ENCODE results near the gene USP14. TPM values are rescaled to one million over a fixed set of nuclear protein-coding genes. Genes with fewer than 3 reads are reported as not detected.
"Not testable (repeated sequence)": the region's sequence is repeated elsewhere in the genome, so short reads cannot be mapped to it uniquely, and the experiment has no call there.

The USP14 gene
- total RNA-seq, 2 experiments from 2014 or later = 21.3 to 88.3 TPM

DNA sequence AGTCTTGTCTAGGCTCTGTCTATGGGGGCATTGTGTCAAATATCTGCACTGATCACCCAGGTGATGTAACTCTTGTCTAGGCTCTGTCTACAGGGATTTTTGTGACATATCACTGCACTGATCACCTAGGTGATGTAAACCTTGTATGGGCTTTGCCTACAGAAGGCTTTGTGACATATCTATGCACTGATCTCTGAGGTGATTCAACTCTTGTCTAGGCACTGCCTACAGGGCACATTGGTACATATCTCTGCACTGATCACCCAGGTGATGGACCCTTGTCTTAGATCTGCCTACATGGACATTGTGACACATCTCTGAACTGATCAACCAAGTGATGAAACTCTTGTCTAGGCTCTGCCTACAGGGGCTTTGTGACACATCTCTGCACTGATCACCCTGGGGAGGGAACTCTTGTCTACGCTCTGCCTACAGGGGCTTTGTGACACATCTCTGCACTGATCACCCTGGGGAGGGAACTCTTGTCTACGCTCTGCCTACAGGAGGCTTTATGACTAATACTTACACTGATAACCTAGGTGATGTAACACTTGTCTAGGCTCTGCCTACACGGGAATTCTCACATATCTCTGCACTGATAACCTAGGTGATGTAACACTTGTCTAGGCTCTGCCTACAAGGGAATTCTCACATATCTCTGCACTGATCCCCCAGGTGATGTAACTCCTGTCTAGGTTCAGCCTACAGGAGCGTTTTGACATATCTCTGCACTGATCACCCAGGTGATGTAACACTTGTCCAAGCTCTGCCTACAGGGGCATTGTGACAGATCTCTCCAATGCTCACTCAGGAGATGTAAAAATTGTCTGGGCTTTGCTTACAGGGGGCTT lies 47.8 kb upstream of the USP14 start:
- H3K79me2 ChIP-seq (ENCODE audit: insufficient read depth, low read depth, low read length); H3K4me1 ChIP-seq (ENCODE audit: insufficient read depth, low read length, poor library complexity, severe bottlenecking); POLR2A ChIA-PET; BruUV-seq (replicated peaks); H3K4me3 ChIP-seq (ENCODE audit: low read depth, low read length, poor library complexity, severe bottlenecking); DNase-seq (ENCODE audit: low spot score); H3K4me2 ChIP-seq (ENCODE audit: low read length); H3K27ac ChIP-seq (ENCODE audit: low read depth, low read length, poor library complexity, severe bottlenecking); H2AFZ ChIP-seq (ENCODE audit: low read length); H3K9me3 ChIP-seq (ENCODE audit: low read length); H3K36me3 ChIP-seq (ENCODE audit: insufficient read depth, low read length); H4K20me1 ChIP-seq (ENCODE audit: insufficient read depth, low read length); CTCF ChIA-PET (ENCODE audit: unreplicated experiment); H3K9me2 ChIP-seq (ENCODE audit: insufficient read depth, low read length); intact Hi-C loops (cut with micrococcal nuclease; ENCODE audit: unreplicated experiment): not testable (repeated sequence)

DNA sequence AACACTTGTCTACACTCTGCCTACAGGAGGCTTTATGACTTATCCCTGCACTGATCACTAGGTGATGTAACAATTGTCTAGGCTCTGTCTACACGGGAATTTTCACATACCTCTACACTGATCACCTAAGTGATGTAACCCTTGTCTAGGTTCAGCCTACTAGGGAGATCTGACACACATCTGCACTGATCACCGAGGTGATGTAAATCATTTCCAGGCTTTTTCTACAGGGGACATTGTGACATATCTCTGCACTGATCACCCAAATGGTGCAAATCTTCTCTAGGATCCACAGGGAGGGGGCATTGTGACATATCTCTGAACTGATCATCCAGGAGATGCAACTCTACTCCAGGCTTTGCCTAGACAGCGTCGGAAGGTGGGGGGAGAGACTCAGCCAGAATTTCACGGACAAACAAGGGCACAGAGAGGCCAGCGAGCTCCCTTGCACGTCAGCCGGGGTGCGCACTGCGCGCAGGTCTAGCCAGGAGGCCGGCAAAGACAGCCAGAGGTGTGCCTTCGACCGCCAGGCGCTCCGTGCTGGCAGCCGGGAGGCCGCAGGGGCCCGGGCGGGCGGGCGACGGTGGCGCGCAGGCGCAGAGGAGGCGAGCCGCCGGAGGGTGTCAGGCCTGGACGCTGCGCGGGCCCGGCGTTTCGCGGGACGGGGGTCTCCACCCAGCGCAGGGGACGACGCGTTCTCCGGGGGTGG lies 46.9 kb upstream of the USP14 start:
- no peaks in the 10 kb centered on the region for H3K36me3 ChIP-seq (ENCODE audit: insufficient read depth, low read length)
- no peaks in the 10 kb centered on the region for H3K79me2 ChIP-seq (ENCODE audit: insufficient read depth, low read depth, low read length)
- H3K4me2 ChIP-seq (ENCODE audit: low read length) = peak overlapping the region; percentile 13; the same call in 1 of the 2 replicates
- no peak overlapping the region for H2AFZ ChIP-seq (ENCODE audit: low read length)
- no peak overlapping the region for H3K4me3 ChIP-seq (ENCODE audit: low read depth, low read length, poor library complexity, severe bottlenecking)
- no TSS peak for BruUV-seq (replicated peaks)
- TF ChIP-seq EZH2phosphoT487 (IDR thresholded peaks at IDR 0.05; ENCODE audit: borderline replicate concordance, low read depth, low read length) = no peak
- TF ChIP-seq, protein P1, sequence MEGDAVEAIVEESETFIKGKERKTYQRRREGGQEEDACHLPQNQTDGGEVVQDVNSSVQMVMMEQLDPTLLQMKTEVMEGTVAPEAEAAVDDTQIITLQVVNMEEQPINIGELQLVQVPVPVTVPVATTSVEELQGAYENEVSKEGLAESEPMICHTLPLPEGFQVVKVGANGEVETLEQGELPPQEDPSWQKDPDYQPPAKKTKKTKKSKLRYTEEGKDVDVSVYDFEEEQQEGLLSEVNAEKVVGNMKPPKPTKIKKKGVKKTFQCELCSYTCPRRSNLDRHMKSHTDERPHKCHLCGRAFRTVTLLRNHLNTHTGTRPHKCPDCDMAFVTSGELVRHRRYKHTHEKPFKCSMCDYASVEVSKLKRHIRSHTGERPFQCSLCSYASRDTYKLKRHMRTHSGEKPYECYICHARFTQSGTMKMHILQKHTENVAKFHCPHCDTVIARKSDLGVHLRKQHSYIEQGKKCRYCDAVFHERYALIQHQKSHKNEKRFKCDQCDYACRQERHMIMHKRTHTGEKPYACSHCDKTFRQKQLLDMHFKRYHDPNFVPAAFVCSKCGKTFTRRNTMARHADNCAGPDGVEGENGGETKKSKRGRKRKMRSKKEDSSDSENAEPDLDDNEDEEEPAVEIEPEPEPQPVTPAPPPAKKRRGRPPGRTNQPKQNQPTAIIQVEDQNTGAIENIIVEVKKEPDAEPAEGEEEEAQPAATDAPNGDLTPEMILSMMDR (conservative IDR thresholded peaks at IDR 0.05; ENCODE audit: low read length) = no peak
- ChIA-PET POLR2A (no interaction called here), CTCF (ENCODE audit: unreplicated experiment) (no interaction called here)
- no peak for DNase-seq (ENCODE audit: low spot score)
- H4K20me1 ChIP-seq (ENCODE audit: insufficient read depth, low read length) = no peaks in the 10 kb centered on the region
- intact Hi-C loops (cut with micrococcal nuclease; ENCODE audit: unreplicated experiment) = no loop called here
- H3K27ac ChIP-seq (ENCODE audit: low read depth, low read length, poor library complexity, severe bottlenecking) = no peak overlapping the region
- no peaks in the 10 kb centered on the region for H3K4me1 ChIP-seq (ENCODE audit: insufficient read depth, low read length, poor library complexity, severe bottlenecking)
- H3K9me3 ChIP-seq (ENCODE audit: low read length) = no peaks in the 10 kb centered on the region
- H3K9me2 ChIP-seq (ENCODE audit: insufficient read depth, low read length) = no peaks in the 10 kb centered on the region

DNA sequence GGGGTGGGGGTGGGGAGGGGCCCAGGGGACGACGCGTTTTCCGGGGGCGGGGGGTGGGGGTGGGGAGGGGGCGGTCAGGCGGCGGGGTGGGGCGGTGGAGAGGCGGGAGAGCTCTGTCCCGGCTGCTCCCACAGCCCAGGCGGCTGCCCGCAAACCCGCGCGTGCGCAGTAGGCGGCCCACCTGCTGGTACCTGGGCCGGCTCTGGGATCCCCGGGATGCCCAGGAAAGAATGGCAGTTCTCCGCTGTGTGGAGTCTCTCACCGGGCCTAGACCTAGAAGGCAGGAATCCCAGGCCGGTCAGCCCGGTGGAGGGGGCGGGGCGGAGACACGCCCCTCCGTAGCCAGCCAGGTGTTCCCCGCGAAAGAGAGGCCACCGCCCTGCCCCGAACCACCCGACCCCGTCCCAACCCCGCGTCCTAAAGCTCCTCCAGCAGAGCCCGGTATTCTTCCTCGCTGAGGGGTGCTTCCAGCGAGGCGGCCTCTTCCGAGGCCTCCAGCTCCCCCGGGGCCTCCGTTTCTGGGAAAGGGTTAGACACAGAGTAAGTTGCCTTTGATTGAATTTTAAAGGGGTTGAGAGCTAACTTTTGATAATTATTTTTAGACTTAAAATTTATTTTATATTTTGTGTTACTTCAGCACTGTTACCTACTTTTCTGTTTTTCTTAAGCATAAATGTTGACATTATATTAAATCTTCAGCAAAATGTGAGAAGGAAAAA lies 46.2 kb upstream of the USP14 start:
- H3K4me3 ChIP-seq (ENCODE audit: low read depth, low read length, poor library complexity, severe bottlenecking); DNase-seq (ENCODE audit: low spot score): not testable (repeated sequence)

DNA sequence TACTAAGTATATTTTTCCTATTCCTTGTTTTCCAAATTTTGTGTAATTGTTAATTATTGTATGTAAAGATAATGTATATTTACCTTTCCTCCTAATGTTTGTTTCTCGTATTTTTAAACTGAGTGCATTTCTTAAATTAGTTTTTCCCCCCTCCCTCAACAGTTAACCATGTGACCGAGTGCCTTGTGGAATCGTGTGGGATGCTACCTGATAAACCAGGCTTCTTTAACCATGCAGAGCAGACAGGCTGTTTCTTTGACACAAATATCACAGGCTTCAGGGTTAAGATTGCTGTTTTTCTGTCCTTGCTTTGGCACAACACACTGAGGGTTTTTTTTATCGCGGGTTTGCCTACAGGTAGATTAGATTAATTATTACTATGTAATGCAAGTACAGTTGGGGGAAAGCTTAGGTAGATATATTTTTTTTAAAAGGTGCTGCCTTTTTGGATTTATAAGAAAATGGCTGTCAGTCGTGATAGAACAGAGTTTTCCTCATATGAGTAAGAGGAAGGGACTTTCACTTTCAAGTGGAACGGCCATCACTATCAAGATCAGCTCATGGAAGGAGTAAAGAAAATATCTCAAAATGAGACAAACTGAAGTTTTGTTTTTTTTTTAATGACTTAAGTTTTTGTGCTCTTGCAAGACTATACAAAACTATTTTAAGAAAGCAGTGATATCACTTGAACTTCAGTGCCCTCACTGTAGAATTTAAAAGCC lies 37.7 kb upstream of the USP14 start:
- H3K4me3 ChIP-seq (ENCODE audit: low read depth, low read length, poor library complexity, severe bottlenecking); H3K36me3 ChIP-seq (ENCODE audit: insufficient read depth, low read length); CTCF ChIA-PET (ENCODE audit: unreplicated experiment); POLR2A ChIA-PET; H3K4me2 ChIP-seq (ENCODE audit: low read length); DNase-seq (ENCODE audit: low spot score); H3K4me1 ChIP-seq (ENCODE audit: insufficient read depth, low read length, poor library complexity, severe bottlenecking); BruUV-seq (replicated peaks); H3K9me3 ChIP-seq (ENCODE audit: low read length); intact Hi-C loops (cut with micrococcal nuclease; ENCODE audit: unreplicated experiment); H3K9me2 ChIP-seq (ENCODE audit: insufficient read depth, low read length); H3K79me2 ChIP-seq (ENCODE audit: insufficient read depth, low read depth, low read length); H2AFZ ChIP-seq (ENCODE audit: low read length); H4K20me1 ChIP-seq (ENCODE audit: insufficient read depth, low read length); H3K27ac ChIP-seq (ENCODE audit: low read depth, low read length, poor library complexity, severe bottlenecking): not testable (repeated sequence)

More for the DNA sequence above, 46.2 kb upstream of the USP14 start:
- H3K9me3 ChIP-seq (ENCODE audit: low read length); H2AFZ ChIP-seq (ENCODE audit: low read length); H3K4me1 ChIP-seq (ENCODE audit: insufficient read depth, low read length, poor library complexity, severe bottlenecking); H3K36me3 ChIP-seq (ENCODE audit: insufficient read depth, low read length); POLR2A ChIA-PET; H4K20me1 ChIP-seq (ENCODE audit: insufficient read depth, low read length); H3K27ac ChIP-seq (ENCODE audit: low read depth, low read length, poor library complexity, severe bottlenecking); H3K4me2 ChIP-seq (ENCODE audit: low read length); intact Hi-C loops (cut with micrococcal nuclease; ENCODE audit: unreplicated experiment); H3K9me2 ChIP-seq (ENCODE audit: insufficient read depth, low read length); BruUV-seq (replicated peaks); H3K79me2 ChIP-seq (ENCODE audit: insufficient read depth, low read depth, low read length); CTCF ChIA-PET (ENCODE audit: unreplicated experiment): not testable (repeated sequence)

Measured in OCI-LY7 (cell line).